Measurements from ENCODE around the gene CHPF2. TPM values are rescaled to one million over a fixed set of nuclear protein-coding genes. Genes with fewer than 3 reads are reported as not detected.

The CHPF2 gene, protein sequence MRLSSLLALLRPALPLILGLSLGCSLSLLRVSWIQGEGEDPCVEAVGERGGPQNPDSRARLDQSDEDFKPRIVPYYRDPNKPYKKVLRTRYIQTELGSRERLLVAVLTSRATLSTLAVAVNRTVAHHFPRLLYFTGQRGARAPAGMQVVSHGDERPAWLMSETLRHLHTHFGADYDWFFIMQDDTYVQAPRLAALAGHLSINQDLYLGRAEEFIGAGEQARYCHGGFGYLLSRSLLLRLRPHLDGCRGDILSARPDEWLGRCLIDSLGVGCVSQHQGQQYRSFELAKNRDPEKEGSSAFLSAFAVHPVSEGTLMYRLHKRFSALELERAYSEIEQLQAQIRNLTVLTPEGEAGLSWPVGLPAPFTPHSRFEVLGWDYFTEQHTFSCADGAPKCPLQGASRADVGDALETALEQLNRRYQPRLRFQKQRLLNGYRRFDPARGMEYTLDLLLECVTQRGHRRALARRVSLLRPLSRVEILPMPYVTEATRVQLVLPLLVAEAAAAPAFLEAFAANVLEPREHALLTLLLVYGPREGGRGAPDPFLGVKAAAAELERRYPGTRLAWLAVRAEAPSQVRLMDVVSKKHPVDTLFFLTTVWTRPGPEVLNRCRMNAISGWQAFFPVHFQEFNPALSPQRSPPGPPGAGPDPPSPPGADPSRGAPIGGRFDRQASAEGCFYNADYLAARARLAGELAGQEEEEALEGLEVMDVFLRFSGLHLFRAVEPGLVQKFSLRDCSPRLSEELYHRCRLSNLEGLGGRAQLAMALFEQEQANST
- 10 to 100 TPM; 37.5 to 40.7 TPM for total RNA-seq
- long read RNA-seq, donor 1, transcript CHPF2-201 (4 exons, 3,978 nt) = major isoform, 6 of 14 reads
- long read RNA-seq, donor 1, partial matches to known transcripts = 4 of 14 reads
- long read RNA-seq, donor 1, other reads (novel, unspliced or antisense) = 4 of 14 reads
- long read RNA-seq, donor 2, transcript CHPF2-201 (4 exons, 3,978 nt) = major isoform, 26 of 58 reads
- long read RNA-seq, donor 2, partial matches to known transcripts = 17 of 58 reads
- long read RNA-seq, donor 2, other reads (novel, unspliced or antisense) = 15 of 58 reads

DNA sequence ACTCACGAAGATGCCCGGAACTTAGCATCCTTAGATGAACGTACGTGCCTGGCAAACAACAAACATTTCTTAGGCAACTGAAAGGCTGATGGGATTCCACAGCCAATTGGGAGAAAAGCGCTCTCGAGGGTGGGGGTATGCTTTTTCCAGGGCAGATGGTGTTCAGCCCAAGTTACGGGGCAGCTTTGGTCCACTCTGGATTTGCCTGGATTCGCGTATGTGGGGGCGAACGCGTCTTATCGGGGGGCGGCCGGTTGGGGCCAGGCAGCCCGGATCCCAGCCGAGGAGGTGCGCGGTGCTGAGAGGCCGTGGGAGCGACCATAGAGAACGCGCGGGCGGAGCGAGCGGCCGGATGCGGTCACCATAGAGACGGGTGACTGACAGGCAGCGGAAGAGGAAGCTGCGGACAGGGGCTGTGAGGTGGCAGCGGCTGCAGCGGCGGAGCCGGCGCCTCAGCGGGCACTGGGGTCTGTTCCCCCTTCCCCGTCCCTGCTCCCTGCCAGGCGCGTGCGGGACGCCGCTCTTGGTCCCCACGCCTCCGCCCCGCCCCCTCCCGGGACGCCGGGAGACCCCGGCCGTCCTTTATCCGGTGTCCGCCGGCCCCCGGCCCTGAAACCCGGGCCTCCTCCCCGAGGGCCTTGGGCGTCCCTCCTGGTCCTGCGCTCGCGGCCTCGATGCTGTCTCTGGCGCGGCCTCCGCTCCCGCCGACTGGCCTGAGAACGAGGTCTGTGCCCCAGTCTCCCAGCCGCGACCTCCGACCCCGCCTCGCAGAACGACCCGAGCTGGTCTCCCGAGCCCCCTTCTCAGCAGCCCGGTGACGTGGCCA is at the start of gene CHPF2:
TSS of gene CHPF2 (plus strand) at position 393 of the 826 bp plus-strand sequence. CDS start 1,529 bp downstream, outside the sequence.
- peak; percentile 98 for DNase-seq (ENCODE audit: low spot score)
- intact Hi-C loops (cut with DNase I) = no loop called here

DNA sequence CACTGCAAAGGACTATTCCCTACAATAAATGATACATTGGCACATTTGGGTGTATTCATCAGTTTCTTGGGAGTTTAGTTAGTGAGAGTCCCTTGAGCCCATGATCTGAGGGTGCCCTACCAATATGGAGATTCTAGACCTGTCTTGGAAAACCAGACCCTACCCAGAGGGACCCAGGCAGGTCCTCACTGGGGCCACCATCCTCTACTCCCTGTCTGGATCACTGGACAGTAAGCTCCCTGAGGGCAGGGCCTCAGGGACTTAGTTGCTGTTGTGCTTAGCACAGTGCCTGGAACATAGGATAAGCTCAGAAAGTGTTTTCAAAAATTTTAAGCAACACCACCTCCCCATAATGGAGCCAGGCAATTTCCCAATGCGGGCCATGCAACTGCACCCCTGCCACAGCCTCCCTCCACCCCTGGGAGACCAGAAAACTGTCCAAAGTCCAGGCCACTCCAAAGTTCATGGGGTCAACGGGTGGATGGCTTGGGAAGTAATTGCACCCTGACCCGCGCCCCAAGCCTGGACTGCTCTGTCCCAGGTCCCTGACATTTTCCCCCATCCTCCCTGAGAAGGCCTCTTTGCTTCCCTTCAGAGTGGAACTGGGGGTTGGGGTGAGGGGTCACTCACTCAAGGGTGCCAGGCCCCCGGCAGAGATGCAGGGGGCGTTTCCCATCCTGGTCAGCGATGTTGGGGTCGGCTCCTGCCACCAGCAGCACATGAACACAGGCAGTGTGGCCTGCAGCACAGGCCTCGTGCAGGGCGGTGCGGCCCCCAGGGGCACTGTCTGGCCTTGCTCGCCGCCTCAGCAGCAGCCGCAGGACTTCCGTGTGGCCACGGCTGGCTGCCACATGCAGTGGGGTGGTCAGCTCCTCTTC is 46.3 kb upstream of the CHPF2 start:
- peak; percentile 76 for DNase-seq (ENCODE audit: low spot score)
- intact Hi-C loops (cut with DNase I) = no loop called here

DNA sequence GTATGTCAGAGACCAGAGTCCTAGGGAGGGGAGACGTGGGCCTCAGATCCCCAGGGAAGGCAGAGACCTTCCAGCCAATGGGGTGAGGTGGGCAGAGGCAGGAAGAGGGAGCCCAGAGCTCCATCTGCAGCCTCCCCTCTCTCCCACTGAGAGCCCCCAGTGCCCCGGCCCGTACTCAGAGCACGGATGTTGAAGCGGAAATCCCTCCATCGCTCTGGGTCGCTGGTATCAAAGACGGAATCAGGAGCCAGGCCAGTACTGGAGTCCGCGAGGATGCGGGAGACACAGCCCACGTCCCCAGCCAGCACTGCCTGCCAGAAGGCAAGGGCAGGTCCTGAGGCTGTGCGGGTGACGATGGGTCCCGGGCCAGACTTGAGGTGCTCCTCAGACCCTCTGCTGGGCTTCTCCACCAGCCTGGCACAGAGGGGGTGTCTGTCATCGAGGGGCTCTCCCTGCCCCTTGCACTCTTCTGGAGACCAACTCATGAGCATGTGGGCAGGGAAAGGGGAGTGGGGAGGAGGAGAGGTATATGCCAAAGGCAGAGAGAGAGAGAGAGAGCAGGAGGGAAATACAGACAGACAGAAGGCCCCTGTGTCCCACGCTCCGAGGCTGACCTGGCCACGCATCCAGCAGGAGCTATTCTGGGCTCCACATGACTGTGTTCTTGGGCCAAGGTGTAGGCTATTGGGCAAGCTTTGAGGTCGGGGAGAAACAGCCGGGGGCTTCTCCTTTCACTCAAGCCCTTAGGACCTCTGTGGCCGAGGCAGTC is 45.5 kb upstream of the CHPF2 start, which contains the start of gene ASB10:
TSS of gene ASB10 (minus strand) at position 611 of the 769 bp plus-strand sequence. CDS start at position 491, 120 bp downstream.
- intact Hi-C loops (cut with DNase I) = no loop called here
- DNase-seq (ENCODE audit: low spot score) = peak; percentile 76

DNA sequence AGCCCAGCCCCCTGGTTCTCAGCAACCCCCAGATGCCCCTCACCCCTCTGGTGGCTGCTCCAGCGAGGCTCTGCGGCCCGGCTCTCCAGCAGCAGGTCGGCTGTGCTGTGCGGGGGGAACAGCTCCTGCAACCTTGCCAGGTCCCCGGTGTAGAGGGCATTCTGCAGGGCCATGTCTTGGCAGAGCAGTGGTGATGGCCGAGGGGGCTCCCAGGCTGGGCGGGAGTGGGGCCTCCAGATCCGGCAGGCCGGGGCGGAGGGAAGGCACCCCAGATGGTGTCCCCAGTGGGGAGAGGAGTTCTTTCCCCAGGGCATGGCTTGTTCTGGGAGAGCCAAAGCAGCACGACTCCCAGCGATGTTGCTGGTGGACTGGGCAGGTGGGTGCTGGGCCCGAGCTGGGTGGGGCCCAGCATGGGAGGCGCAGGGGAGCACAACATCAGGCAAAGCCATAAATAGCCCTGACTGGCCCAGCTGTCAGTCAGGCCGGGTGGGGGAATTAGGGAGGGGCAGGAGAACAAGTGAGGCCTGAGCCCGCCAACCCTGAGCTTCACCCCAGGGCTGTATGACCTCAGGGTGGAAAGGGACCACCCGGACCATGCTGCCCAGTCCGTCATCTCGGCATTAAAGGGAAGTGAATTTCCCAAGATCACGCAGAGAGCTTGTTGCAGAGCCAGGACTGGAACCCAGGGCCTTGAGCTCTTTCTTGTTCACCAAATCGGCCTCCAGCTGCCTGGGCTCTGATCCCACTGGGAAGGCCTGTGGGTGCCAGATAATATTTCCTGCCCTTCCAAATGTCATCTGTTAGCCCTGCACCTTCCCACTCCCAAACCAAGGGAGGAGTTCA is 44.7 kb upstream of the CHPF2 start:
- peak; percentile 72 for DNase-seq (ENCODE audit: low spot score)
- intact Hi-C loops (cut with DNase I) = no loop called here

DNA sequence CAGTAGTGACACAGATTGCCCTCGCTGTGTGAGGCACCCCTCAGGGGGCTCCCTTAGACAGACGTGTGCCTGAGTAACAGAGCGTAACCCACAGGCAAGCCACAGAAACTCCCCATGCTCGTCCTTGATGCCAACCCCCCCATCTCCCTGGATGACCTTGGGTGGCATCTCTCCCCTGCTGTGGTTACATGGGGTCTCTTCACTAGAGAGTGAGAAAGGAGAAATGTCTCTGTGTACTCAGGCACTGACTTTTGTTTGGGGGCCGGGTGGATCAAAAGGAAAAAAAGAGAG is 44.1 kb upstream of the CHPF2 start:
- intact Hi-C loops (cut with DNase I) = no loop called here
- peak; percentile 61 for DNase-seq (ENCODE audit: low spot score)

DNA sequence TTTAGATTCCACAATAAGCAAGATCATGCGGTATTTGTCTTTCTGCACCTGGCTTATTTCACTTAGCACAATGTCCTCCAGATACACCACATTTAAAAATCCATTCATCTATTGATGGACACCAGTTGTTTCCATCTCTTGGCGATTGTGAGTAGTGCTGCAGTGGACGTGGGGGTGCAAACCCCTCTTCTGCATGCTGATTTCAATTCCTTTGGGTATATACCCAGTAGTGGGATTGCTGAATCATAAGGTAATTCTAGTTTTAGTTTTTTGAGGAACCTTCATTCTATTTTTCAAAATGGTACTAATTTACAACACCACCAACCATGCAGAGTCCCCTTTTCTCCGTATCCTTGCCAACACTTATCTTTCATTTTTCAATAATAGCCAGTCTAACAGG is 43.2 kb upstream of the CHPF2 start:
- intact Hi-C loops (cut with DNase I) = no loop called here
- no peak for DNase-seq (ENCODE audit: low spot score)

DNA sequence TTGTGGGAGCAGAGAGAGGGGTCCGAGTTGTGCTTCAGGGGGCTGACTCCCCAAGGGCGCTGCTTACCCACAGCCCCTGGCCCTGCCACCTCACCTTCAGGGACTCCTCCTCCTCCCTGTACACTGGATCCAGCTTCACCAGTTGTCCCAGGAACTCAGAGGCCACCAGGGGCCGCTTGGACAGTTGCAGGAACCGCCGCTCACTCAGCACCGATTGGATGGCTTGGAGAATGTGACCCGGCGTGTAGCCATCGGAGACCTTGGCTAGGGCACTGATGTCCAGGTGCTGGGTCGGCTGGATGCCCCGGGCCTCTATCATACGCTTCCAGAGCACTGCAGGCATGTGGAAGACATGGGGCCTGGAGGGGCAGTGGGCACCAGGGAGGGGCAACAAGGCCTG is 40.7 kb upstream of the CHPF2 start:
- intact Hi-C loops (cut with DNase I) = no loop called here
- DNase-seq (ENCODE audit: low spot score) = no peak

DNA sequence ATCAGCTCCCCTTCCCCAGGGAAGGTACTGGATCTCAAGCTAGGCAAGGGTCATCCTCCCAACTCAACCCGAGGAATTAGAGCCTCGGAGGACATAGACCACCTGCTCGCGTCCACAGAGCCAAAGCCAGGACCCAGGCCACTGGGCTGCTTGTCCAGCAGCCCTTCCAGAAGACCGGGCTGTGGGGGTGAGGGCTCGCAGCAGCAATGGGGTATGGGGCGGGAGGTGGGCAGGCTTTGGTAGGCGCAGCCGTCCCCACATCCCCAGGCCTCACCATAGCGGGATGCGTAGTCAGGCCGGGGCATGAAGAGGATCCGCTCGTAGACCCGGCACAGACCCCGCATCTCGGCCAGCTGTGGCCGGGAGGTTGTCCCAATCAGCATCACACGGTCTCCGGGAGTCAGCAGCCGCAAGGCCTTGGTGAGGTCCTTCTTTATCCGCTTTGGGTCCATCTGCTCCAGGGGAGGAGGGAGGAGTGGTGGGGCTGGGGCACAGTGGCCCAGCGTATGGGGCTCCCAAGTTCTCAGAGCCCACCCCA is 40.2 kb upstream of the CHPF2 start:
- intact Hi-C loops (cut with DNase I) = loop anchor here in 1 of 2 donors (2.0 kb wide), 1 partner anchor 241 kb away; no protein-coding TSS in a partner anchor
- DNase-seq (ENCODE audit: low spot score) = no peak

DNA sequence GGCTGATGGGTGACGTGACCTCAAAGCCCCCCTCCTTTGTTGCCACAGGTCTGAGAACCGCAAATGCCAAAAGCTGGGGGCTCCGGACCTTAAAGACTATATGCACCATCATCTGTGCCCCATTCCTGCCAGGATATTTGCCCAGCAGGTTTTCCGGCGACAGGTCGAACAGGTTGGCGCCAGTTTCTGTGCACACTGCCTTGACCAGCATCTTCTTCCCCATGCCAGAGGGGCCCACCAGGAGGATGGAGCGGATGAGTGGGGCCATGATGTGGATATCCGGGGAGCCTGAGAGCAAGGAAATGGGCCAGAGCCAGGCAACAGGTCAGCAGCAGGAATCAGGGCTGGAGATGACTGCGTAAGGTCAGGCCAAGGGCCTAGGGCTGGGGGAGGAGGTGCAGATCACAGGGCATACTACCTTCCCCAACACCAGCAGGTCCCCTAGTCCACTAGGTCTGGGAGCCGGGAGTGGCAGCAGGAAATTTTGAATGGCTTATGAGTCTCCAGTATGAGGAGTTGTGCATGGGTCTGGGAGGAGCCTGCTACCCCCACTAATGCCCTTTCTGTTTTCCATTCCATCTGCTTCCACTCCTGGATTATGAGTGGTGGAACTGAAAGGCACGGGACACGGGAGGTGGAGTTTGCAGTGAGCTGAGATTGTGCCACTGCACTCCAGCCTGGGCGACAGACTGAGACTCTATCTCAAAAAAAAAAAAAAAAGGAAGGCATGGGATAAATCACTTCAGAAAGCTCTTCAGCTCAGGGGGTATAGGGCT is 38.9 kb upstream of the CHPF2 start:
- DNase-seq (ENCODE audit: low spot score) = no peak
- intact Hi-C loops (cut with DNase I) = loop anchor here in 1 of 2 donors (2.0 kb wide), 1 partner anchor 239 kb away; no protein-coding TSS in a partner anchor

DNA sequence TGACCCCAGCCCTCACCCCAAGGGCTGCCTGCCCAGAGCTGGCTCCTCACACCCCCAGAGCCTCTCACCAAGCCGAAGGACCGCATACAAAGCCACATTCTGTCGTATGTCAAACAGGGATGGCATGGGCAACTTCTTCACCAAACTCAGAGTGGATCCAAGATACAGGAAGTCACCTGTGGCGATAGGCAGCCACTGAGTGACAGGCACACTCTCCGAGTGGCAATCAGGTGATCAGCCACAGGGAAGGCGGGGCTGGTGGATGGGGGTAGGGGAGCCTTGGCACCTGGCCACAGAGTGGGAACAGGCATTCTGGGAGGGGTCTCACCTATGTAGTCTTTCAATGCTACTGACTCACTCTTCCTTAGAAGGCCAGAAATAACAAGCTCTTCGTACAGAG is 38.1 kb upstream of the CHPF2 start:
- intact Hi-C loops (cut with DNase I) = no loop called here

DNA sequence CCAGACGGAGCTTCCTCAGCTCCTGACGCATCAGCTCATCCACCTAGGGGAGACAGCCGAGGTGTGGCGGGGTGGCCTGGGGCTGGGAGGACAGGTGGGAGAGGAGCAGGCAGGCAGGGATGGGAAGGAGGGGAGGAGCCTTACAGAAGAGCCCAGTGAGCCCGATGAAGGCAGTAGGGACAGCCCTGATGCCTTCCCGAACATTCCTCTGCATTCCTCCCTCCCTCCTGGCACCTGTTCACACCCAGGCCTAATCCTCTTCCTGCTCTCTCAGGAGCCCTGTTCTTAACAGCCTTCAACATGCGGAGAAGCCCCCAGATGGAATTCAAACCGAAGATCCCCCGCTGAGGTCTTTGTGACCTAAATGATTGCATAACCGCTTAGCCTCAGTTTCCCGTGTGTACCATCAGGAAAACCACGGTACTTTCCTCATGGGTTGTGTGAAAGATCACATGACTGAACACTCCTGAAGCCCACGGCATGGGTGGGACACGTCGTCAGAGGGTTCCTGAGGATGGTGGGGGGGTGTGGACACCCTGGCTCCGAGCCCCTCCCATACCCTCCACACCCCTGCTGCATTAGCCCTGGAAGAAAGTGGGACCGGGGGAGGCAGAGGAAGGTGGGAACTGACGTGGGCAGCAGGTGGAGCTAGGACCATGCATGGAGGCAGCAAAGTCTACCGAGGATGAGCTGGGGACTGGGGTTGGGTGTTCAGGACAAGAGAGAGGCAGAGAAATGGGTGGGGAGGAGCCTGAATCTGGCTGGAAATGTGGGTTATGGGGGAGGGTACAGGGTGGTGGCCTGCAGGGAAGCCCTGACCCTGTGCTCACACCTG is 36.5 kb upstream of the CHPF2 start:
- intact Hi-C loops (cut with DNase I) = no loop called here
- no peak for DNase-seq (ENCODE audit: low spot score)

More for the DNA sequence above, 38.1 kb upstream of the CHPF2 start:
- DNase-seq (ENCODE audit: low spot score) = no peak

DNA sequence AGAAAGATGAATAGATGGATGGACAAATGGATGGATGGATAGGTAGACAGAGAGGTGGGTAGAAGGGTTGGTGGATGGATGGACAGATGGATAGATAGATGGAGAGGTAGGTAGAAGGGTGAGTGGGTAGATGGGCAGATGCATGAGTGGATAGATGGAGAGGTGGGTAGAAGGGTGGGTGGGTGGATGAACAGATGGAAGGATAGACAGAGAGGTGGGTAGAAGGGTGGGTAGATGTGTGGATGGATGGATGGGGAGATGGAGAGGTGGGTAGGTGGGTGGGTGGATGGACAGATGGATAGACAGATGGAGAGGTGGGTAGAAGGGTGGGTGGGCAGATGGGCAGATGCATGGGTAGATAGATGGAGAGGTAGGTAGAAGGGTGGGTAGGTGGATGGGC is 34.4 kb upstream of the CHPF2 start:
- intact Hi-C loops (cut with DNase I) = no loop called here
- no peak for DNase-seq (ENCODE audit: low spot score)

DNA sequence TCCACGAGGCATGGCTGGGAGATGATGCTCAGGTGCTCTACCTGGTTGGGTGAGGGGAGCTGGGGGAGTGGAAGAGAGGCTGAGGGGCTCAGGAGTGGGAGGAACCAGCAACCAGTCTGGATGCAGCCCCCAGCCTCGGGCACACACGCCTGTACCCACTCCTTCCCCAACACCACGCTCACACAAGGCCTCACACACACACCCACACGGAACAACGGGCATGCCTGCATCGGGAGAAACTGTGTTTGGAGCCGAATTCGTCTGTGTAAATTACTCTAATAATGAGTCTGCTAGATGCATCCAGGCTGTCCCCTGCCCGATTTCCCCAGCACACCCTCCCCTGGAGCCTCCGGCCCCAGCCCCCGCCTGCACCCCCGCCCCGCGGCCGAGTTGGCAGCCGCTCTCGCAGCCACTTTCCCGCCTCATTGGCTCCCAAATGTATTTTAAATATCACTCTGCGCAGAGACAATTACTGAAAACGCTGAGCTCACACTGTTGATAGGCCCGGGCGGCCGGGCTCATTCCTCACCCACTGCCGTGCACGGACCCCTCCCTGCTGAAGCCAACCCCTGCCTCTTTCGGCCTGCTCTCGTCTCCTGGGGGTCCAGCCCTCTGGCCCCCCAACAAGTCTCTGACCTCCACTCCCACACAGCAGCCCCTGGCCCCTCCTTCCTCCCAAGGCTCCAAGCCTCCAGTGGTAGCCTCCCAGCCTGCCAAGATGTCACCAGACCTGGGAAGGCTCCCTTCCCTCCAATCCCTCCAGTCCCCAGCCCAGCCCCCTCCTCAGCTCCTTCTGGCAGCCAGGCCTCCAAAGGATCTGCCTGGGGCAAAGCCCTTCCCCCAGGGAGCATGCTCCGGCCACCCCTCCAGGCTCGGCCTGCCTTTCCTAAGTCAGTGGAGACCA is 33.1 kb upstream of the CHPF2 start:
- no peak for DNase-seq (ENCODE audit: low spot score)
- intact Hi-C loops (cut with DNase I) = no loop called here

DNA sequence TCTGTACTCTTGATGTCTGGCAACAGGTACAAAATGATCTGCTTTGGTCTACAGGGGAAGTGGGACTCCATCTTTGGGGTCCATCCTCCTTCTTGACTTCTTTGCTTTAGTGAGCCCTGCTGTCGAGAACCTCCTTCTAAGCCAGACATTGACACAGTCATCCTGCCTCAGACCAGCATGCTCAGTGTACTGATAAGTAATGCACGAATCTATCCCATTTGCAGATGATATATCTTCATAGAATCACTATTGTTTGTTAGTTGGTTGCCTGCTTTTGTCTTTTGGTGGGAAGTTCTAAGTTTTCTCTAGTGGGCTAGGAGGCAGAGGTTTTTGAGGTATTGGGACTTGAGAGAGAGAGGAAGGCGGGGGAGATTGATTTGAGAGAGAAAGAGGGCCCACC is 30.9 kb upstream of the CHPF2 start:
- intact Hi-C loops (cut with DNase I) = no loop called here
- DNase-seq (ENCODE audit: low spot score) = no peak
